Cerebellar nuclear complex (tissue), 1 donor: ENCODE data around the gene YPEL1.

Source experiments
- DNase-seq, 2 experiments: peaks; one replicate each; lab custom pipeline; 2025; lab: John Stamatoyannopoulos, UW

YPEL1 gene

DNA sequence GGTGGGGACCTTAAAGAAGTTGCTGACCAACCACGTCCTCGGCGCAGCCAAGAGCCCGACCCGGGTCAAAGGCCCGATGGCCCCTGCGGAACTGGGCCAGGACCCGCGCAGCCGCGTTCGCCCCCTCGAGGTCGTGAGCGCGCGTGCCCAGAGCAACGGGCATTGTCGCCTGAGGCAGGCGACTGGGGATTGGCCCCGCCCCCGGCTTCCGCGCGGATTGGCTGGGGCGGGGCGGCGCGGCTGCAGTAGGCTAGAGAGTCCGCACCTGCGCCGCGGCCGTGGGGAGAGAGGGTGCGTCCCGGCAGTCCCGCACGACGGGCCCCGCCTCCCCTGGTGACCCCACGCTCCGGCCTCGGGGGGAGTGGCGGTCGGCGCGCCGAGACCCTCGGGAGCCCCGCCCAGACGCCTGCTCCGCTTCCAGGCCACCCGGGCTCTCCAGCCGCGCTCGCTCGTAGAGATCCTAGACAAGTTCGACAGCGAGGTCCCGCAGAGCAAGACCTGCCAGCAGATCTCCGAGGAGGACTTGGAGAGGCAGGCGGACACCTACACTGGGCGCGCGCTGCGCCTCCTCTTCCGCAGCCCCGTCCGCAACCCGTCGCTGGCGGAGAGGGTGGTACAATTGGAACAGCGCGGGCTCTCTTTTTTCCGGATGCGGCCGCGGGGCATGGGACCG, 78.1 kb downstream of the YPEL1 start:
- no peak for DNase-seq

DNA sequence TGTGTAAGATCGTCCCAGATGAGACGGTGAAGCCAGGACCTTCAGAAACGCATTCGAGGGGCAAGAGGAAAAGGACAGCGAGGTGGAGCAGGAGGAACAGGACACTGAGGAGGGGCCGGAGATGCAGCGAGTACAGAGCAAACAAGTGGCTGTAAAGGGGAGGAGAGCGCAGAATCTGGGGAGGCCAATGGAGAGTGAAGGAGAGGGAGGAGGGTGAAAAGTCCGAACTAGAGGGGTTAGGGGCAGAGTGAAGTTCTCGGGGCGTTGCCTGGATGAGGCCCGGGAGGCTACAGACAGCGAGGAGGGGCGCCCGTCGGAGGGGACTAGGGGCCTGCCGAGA, 78.6 kb downstream of the YPEL1 start:
- DNase-seq = no peak

DNA sequence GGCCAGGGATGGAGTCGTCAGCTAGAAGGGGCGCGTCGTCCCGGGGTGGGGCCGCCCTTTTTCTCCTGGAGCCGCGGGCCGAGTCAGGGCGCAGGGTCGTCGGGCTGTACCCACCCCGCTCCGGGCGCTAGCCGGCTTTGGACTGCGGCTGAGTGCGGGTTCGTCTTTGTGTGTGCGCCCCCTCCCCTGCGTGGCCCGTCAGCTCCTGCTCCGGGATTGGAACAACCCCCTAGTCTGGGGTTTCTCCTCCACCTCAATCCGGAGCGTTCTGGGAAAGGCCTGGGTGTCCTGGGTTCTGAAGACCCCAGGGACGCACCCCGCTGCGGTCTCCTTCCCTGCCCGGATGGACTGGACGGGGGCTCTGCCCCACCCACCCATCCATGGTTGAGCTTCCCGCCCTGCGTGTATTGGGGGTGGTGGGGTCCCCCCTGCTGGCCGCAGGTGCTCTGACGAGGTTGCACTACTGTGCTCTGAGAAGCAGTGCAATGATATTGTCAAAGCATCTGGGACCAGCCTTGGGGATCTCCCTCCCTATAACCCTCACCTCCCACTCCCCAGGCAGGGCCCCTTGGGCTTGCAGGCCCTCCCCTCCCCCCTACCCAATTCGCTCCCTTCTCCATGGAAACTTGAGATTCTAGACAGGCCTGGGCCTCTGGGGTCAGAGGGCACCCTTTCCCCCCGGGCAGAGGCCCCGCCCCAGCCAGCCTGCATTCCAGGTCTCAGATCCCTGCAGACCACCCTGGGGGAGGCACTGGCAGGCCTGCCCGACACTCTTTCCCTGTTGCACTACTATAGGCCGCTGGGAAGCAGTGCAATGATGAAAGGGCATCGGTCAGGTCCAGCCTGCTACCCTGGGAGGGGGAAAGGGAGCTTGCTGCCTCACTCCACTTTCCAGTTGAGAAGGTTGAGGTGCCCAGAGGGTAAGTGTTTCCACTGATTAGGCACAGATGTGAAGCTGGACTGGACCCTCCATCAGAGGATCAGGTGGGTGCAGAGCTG, 82.7 kb downstream of the YPEL1 start:
- DNase-seq = no peak

DNA sequence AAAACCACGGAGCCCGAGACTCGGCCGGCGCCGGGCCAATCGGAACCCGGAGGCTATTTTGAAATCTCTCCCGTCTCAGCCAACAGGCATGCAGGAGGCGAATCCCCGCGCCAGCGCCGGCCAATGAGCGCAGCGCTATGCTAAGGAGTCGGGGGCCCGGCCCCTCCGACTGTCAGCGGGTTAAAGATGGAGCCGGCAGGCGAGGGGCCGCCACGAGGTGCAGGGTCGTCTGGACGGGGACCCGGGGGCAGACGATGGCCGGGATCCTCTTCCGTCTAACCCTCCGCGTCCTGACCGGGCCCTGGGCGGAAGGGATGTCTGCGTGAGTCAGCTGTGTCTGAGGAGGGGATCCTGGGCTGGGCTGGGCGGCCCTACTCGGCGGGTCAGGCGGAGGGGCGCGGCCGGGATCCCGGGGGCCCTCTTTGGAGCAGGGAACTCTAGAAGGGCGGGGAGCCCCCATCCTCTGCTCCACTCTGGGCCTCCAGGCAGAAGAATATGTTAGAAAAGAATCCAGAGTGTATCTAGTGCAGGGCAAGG, 83.5 kb downstream of the YPEL1 start:
- peak in 1 of 2 experiments; percentile 19 for DNase-seq

DNA sequence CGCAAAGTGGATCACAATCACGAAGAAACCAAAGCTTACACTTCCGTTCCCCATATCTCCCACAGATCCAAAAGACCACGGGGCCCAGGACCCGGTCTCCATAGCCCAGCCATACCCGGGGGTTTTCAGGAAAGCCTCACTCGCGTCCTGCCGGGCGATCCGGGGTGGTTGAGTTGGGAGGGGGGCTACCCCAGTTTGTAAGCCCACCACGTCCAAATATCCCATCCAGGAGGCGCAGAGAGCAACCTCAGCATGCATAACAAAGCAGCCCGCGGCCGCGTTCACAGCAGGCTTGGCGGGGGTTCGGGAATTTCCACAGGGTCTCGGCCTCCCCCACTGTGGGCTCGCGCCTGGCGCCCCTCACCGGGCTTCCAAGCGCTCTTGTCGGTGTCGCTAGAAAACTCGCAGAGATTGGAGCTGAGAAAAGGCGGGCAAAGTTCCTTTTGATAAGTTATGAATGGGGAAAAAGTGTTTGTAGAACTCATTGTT, 84.0 kb downstream of the YPEL1 start:
- DNase-seq = no peak

DNA sequence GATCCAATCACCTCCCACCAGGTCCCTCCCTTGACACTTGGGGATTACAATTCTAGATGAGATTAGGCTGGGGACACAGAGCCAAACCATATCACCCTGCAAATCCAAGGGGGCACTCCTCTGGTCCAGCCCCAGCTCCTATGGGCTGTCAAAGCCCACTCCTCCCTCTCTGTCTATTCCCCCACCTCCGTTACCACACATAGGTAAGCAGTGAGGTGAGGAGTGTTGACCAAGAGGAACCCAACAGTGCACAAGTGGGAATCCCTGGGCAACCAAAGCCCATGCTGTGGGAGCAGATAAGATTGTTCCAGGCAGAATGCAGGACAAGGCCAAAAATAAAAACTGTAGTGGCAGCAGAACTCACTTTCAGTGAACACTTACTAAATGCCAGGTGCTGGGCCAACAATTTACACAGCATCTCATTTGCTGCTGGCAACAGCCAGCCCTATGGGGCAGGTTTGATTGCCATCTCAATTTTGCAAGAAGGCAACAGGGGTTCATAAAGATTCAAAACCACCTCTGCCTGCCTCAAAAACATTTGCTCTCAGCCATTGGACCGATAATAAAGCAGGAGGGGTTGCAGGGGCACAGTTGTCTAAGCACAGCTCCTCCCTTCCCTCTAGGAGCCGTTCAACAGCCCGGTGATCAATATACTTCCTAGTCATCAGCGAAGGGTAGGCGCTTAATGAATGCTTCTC, 84.6 kb downstream of the YPEL1 start:
- DNase-seq = no peak

DNA sequence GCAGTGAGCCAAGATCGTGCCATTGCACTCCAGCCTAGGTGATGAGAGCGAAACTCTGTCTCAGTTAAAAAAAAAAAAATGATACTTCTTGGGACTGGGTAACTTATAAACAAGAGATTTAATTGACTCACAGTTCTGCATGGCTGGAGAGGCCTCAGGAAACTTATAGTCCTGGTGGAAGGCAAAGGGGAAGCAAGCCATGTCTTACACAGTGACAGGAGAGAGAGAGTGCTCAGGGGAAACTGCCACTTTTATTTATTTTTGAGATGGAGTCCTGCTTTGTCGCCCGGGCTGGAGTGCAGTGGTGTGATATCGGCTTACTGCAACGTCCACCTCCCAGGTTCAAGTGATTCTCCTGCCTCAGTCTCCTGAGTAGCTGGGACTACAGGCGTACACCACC, 85.3 kb downstream of the YPEL1 start:
- DNase-seq = no peak
